ENCODE measurements around the gene CEP350. TPM values are rescaled to one million over a fixed set of nuclear protein-coding genes. Genes with fewer than 3 reads are reported as not detected.

Gene CEP350
- total and polyA plus RNA-seq, 7 donors = 3.2 to 67.6 (median 45.2) TPM

DNA sequence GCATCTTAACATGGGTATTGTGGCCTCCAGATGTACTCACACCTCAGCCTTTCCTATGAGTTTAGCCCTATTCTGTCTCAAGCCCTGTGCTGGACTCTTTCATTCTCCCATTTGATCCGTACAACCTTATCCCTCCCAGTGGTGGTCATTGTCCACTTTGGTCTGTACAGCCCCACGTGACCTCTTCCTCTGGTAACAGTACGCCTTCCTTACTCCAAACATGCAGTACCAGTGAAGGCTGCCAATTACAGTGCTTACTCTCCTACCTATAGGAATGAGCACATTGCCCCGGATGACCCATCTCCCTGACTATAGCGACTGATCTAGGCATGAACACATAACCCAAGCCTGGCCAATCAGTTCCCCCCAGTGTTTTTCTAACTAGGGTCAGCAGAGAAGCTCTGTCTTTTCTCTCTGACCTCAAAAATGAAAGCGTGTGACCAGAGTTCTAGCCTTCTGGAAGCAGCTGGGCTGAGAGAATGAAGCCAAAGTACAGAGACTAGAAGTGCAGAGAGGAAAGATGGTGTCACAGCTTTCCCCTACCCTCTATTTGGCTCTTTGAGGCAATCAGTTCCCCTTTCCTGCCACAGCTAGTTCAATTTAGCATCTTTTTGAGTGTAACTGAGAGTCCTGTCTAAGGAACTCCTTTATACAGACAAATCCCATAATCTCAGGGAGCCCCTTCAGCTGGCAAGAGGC lies 190.2 kb downstream of the CEP350 start:
- no peaks in the 10 kb centered on the region for H3K9me3 ChIP-seq
- TF ChIP-seq CTCF (IDR thresholded peaks at IDR 0.05) = no peak
- H3K36me3 ChIP-seq = no peaks in the 10 kb centered on the region
- no peaks in the 10 kb centered on the region for H3K4me1 ChIP-seq
- H3K27me3 ChIP-seq = no peaks in the 10 kb centered on the region
- peak overlapping the region in 1 of 4 donors; percentile 3 for H3K27ac ChIP-seq
- WGBS, 2 donors = 69 to 78% methylated on average over 6 of the region's 6 CpGs
- no peak overlapping the region for H3K4me3 ChIP-seq
- DNase-seq = no peak
- intact Hi-C loops (cut with DNase I) = no loop called here

DNA sequence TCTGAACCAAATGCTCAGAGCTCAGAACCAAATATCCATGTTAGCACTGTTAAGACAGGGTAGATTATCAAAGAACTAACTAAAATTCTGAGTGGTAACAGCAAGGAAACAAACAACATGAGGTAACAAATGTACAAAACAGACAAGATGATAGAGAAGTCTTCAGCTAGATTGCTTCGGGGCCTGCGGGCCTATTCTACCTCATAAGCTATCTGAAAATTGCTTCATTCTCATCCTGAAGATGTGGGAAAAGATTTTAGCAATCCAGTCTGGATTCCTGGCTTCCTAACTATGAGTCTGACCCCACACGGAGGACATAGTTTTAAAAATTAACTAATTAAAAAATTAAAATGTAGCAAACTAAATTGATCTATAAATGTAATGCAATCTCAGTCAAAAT lies 190.8 kb downstream of the CEP350 start:
- 94 to 97% methylated on average over 3 of the region's 3 CpGs for whole genome bisulfite sequencing, 2 donors
- Histone ChIP-seq H3K36me3 (no peaks in the 10 kb centered on the region), H3K4me1 (no peaks in the 10 kb centered on the region), H3K27me3 (no peaks in the 10 kb centered on the region), H3K4me3 (no peak overlapping the region), H3K9me3 (no peaks in the 10 kb centered on the region), H3K27ac (no peak overlapping the region)
- TF ChIP-seq POLR2A (IDR thresholded peaks at IDR 0.05) = no peak
- no peak for TF ChIP-seq CTCF (IDR thresholded peaks at IDR 0.05)
- no peak for TF ChIP-seq POLR2AphosphoS5 (IDR thresholded peaks at IDR 0.05)
- no peak for TF ChIP-seq EP300 (IDR thresholded peaks at IDR 0.05)
- DNase-seq = no peak
- intact Hi-C loops (cut with DNase I) = no loop called here

DNA sequence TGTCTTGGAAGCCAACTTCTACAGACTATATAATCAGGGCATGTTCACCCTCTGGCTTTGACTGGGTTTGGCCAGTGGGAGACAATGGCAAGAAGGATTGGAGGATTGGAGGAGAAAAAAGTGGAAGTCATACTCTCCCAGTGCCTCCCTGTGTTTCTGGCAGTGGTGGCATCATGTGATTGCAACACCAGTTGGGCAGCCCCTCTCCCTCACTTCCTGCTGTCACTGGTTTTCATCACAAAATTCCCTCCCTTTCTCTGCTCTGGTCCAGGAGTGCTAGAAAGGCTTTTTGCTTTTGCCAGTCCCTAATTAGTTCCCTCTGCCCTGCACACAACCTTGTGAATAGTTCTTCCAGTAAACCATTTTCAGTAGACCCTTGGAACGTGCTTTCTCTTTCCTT lies 196.4 kb downstream of the CEP350 start:
- no peaks in the 10 kb centered on the region for H3K36me3 ChIP-seq
- peaks cover 0 to 13% (median 10%) of the 10 kb centered on the region in 4 donors for H3K4me1 ChIP-seq
- no peak overlapping the region for H3K4me3 ChIP-seq
- intact Hi-C loops (cut with DNase I) = loop anchor here (10.0 kb wide), 3 partner anchors 46 to 484 kb away; partner anchors contain the start of genes CEP350 and XPR1
- no peak overlapping the region for H3K27ac ChIP-seq
- 72 to 81% methylated on average over 1 of the region's 1 CpG for WGBS, 2 donors
- no peak for DNase-seq
- no peak for TF ChIP-seq POLR2AphosphoS5 (IDR thresholded peaks at IDR 0.05)
- TF ChIP-seq POLR2A (IDR thresholded peaks at IDR 0.05) = no peak
- no peak for TF ChIP-seq CTCF (IDR thresholded peaks at IDR 0.05)
- no peak for TF ChIP-seq EP300 (IDR thresholded peaks at IDR 0.05)
- no peaks in the 10 kb centered on the region for H3K9me3 ChIP-seq
- H3K27me3 ChIP-seq = no peaks in the 10 kb centered on the region

- TF ChIP-seq POLR2A (IDR thresholded peaks at IDR 0.05) = no peak
- WGBS, 2 donors = 82 to 85% methylated on average over 3 of the region's 3 CpGs
- Histone ChIP-seq H3K4me3 (no peak overlapping the region), H3K4me1 (peaks cover 0 to 18% (median 16%) of the 10 kb centered on the region in 4 donors), H3K9me3 (no peaks in the 10 kb centered on the region), H3K27me3 (no peaks in the 10 kb centered on the region), H3K27ac (no peak overlapping the region), H3K36me3 (no peaks in the 10 kb centered on the region)
- intact Hi-C loops (cut with DNase I) = loop anchor here (10.0 kb wide), 3 partner anchors 47 to 483 kb away; partner anchors contain the start of genes CEP350 and XPR1
- no peak for DNase-seq
These were observed 196.9 kb downstream of the CEP350 start for GRCh38 chr1:180151508-180151907.

GRCh38 chr1:180152588-180152987 lies 198.0 kb downstream of the CEP350 start:
- H3K4me3 ChIP-seq = no peak overlapping the region
- 98 to 99% methylated on average over 6 of the region's 6 CpGs for WGBS, 2 donors
- intact Hi-C loops (cut with DNase I) = loop anchor here (10.0 kb wide), 3 partner anchors 48 to 482 kb away; partner anchors contain the start of genes CEP350 and XPR1
- DNase-seq = no peak
- no peaks in the 10 kb centered on the region for H3K9me3 ChIP-seq
- H3K36me3 ChIP-seq = no peaks in the 10 kb centered on the region
- H3K27ac ChIP-seq = no peak overlapping the region
- no peaks in the 10 kb centered on the region for H3K27me3 ChIP-seq
- H3K4me1 ChIP-seq = peaks cover 0 to 21% (median 17%) of the 10 kb centered on the region in 4 donors
- TF ChIP-seq CTCF (IDR thresholded peaks at IDR 0.05) (no peak), POLR2AphosphoS5 (IDR thresholded peaks at IDR 0.05) (no peak), POLR2A (IDR thresholded peaks at IDR 0.05) (no peak), EP300 (IDR thresholded peaks at IDR 0.05) (no peak)
